K562 (cell line): Measurements from ENCODE around the gene CNTNAP4. TPM values are rescaled to one million over a fixed set of nuclear protein-coding genes. Genes with fewer than 3 reads are reported as not detected.

Source experiments
- ATAC-seq: fragments of 200-7000 bp; cut with Tn5 transposase; 3 replicates; pipeline ENCODE4 v1.9.1; 2020; ENCODE audit warnings: moderate library complexity
- BruUV-seq: library from RNA; stranded (reverse); fragments of 400-500 nt; replicated peaks from 2 replicates; lab custom pipeline; 2021; lab: Mats Ljungman, UMichigan
- CTCF ChIA-PET: fragments of 300-600 bp; formaldehyde crosslinking; extraction: SDS; loops from one replicate; lab custom pipeline; 2021; ENCODE audit warnings: low intra/inter-chr PET ratio; lab: Yijun Ruan, JAX
- POLR2A ChIA-PET: fragments of 300-600, 350-650 bp; sonication (Branson Sonifier 250); formaldehyde crosslinking; extraction: SDS; loops from one replicate; lab custom pipeline; 2021; ENCODE audit warnings: antibody characterized with exemption, inconsistent platforms; lab: Yijun Ruan, JAX
- DNase-seq, 4 experiments: peaks; one replicate each; pipeline versions ENCODE4 v3.0.0 to v3.0.0-alpha.2; 2011 to 2018; ENCODE audit warnings: low spot score in 3 of 4, mixed read lengths in 3 of 4; ENCODE audit errors: extremely low read depth in 1 of 4
- FAIRE-seq: peaks from 2 replicates; lab custom pipeline; 2011; peaks lifted over from hg19 to GRCh38; lab: Jason Lieb, UNC
- H2AFZ ChIP-seq: 2 replicates; pipeline ENCODE4 v1.6.0; 2011; ENCODE audit warnings: low read depth, low read length, control low read depth, inconsistent platforms
- H3K27ac ChIP-seq: fragments of 200-600 bp; 3 replicates; pipeline ENCODE4 v1.8.0; 2011; ENCODE audit warnings: low read depth, mild to moderate bottlenecking, control low read depth, inconsistent platforms, low read length, moderate library complexity, mixed read lengths; ENCODE audit errors: extremely low read depth
- H3K27me3 ChIP-seq, 2 experiments: fragments of 300-600 bp in 1 of 2; 2 replicates in 1 of 2; 3 replicates in 1 of 2; pipeline versions ENCODE4 v1.6.0 to v1.8.0; 2011; ENCODE audit warnings: inconsistent platforms in 2 of 2, low read length in 2 of 2, mild to moderate bottlenecking in 1 of 2, mixed read lengths in 1 of 2, moderate library complexity in 1 of 2; ENCODE audit not compliant: control insufficient read depth in 2 of 2, insufficient read depth in 2 of 2
- H3K36me3 ChIP-seq: fragments of 300-600 bp; 3 replicates; pipeline ENCODE4 v1.8.0; 2011; ENCODE audit warnings: mild to moderate bottlenecking, low read length, inconsistent platforms; ENCODE audit not compliant: control insufficient read depth, insufficient read depth
- H3K4me1 ChIP-seq, 2 experiments: fragments of 200-600 bp in 1 of 2; replicated peaks in 1 of 2; 2 replicates in 1 of 2; 3 replicates in 1 of 2; pipeline versions ENCODE4 v1.5.1 to v1.8.0; 2011; ENCODE audit warnings: inconsistent platforms in 2 of 2, low read length in 2 of 2, mild to moderate bottlenecking in 1 of 2, mixed read lengths in 1 of 2, moderate library complexity in 1 of 2; ENCODE audit not compliant: control insufficient read depth in 2 of 2, insufficient read depth in 2 of 2
- H3K4me2 ChIP-seq: 2 replicates; pipeline ENCODE4 v1.6.1; 2011; ENCODE audit warnings: low read length, control low read depth, inconsistent platforms, mixed read lengths; ENCODE audit not compliant: insufficient read depth
- H3K4me3 ChIP-seq: fragments of 200-600 bp; sonication (generic), shearing (Covaris generic); 2 replicates; pipeline ENCODE4 v1.5.1; 2016; ENCODE audit warnings: control low read depth, inconsistent platforms
- H3K79me2 ChIP-seq: fragments of 200-600 bp; 3 replicates; pipeline ENCODE4 v1.8.0; 2011; ENCODE audit warnings: low read length, inconsistent platforms; ENCODE audit not compliant: control insufficient read depth, insufficient read depth
- H3K9ac ChIP-seq, 2 experiments: 2 replicates each; pipeline versions ENCODE4 v1.6.0 to v1.6.1; 2011; ENCODE audit warnings: low read depth in 2 of 2, low read length in 2 of 2, control low read depth in 1 of 2, inconsistent platforms in 1 of 2, mild to moderate bottlenecking in 1 of 2, mixed read lengths in 1 of 2; ENCODE audit not compliant: insufficient read depth in 1 of 2
- H3K9me1 ChIP-seq: one replicate; pipeline ENCODE4 v1.6.0; 2011; ENCODE audit warnings: inconsistent platforms, mild to moderate bottlenecking, low read length, moderate library complexity; ENCODE audit not compliant: control insufficient read depth, insufficient read depth
- H3K9me3 ChIP-seq: replicated peaks from 2 replicates; pipeline ENCODE4 v1.5.1; 2011; ENCODE audit warnings: low read depth, low read length, inconsistent platforms; ENCODE audit not compliant: control insufficient read depth, insufficient read depth
- H4K20me1 ChIP-seq: replicated peaks from 2 replicates; pipeline ENCODE4 v1.6.1; 2011; ENCODE audit warnings: low read length, inconsistent platforms, mixed read lengths; ENCODE audit not compliant: control insufficient read depth, insufficient read depth
- BCL6 ChIP-seq: fragments of 250-450 bp; sonication (Bioruptor Pico); IDR thresholded peaks from 2 replicates; pipeline ENCODE4 v1.4.0; 2020
- POLR3G ChIP-seq: IDR thresholded peaks from 2 replicates; pipeline ENCODE4 v1.6.1; 2011; ENCODE audit not compliant: insufficient read length, insufficient replicate concordance; ENCODE audit errors: extremely low read depth
- RFX5 ChIP-seq: IDR thresholded peaks from 2 replicates; pipeline ENCODE4 v1.6.1; 2011; ENCODE audit warnings: low read depth, mild to moderate bottlenecking, improper control_type of control experiment, low read length
- RUNX1 ChIP-seq: sonication (generic); IDR thresholded peaks from 2 replicates; pipeline ENCODE4 v1.6.1; 2016; ENCODE audit warnings: antibody characterized with exemption, low read depth
- SMARCC2 ChIP-seq: fragments of 450-650 bp; IDR thresholded peaks from 2 replicates; pipeline ENCODE4 v1.6.1; 2017; ENCODE audit warnings: antibody characterized with exemption, moderate library complexity, mild to moderate bottlenecking, low read depth
- TCF7 ChIP-seq: sonication (generic); IDR thresholded peaks from 2 replicates; pipeline ENCODE4 v1.6.1; 2016; ENCODE audit warnings: antibody characterized with exemption, borderline replicate concordance
- ZFP30 ChIP-seq: fragments of 250-450 bp; sonication (Bioruptor Pico); IDR thresholded peaks from 2 replicates; pipeline ENCODE4 v1.8.0; 2022; ENCODE audit warnings: moderate library complexity, mild to moderate bottlenecking, inconsistent platforms, borderline replicate concordance
- ZNF778 ChIP-seq: fragments of 450-650 bp; formaldehyde crosslinking; IDR thresholded peaks from 2 replicates; pipeline ENCODE4 v1.4.0; 2020; ENCODE audit warnings: mild to moderate bottlenecking, moderate library complexity
- WGBS: fragments of 100-300 bp; shearing (Covaris generic); methylation state at CpG from one replicate; pipeline ENCODE4 v1.1.6; 2016; ENCODE audit warnings: low coverage, mixed read lengths; ENCODE audit not compliant: insufficient coverage; ENCODE audit errors: missing lambda C conversion rate; 5-methylcytosine and 5-hydroxymethylcytosine counted together
- in situ Hi-C: fragments of 300-500 bp; cut with MboI; formaldehyde crosslinking; loops from 4 replicates; pipeline ENCODE4 v1.15.0; 2018; ENCODE audit warnings: inconsistent platforms, mixed read lengths
- intact Hi-C: fragments of 100-400 bp; cut with micrococcal nuclease; formaldehyde crosslinking; loops from 2 replicates; pipeline ENCODE4 v1.14.2; 2022
- polyA plus RNA-seq, 8 experiments: library from polyadenylated mRNA; depleted of rRNA in 4 of 8; stranded (reverse) in 5 of 8; unstranded in 3 of 8; fragments of >200 nt; fragmentation: Nextera tagmentation in 2 of 8; fragmentation: Illumina TruSeq in 1 of 8; extraction: Ambion mirVana in 2 of 8; extraction: Trizol in 1 of 8; gene quantifications; 2 replicates each; pipeline versions ENCODE4 v1.2.1 to v1.2.3, GENCODE V29; 2011 to 2014; ENCODE audit warnings: inconsistent platforms in 1 of 8, missing spikeins in 1 of 8
- total RNA-seq, 7 experiments: library from RNA; depleted of rRNA in 6 of 7; stranded (reverse); fragments of >200 nt in 6 of 7; fragmentation: Illumina TruSeq in 2 of 7; extraction: Trizol in 2 of 7; gene quantifications; 2 replicates each; pipeline versions ENCODE4 v1.2.1 to v1.2.3, GENCODE V29; 2011 to 2021; ENCODE audit warnings: low replicate concordance in 1 of 7
- TF ChIP-seq, protein P1 (sequence below): fragments of 450-650 bp; formaldehyde crosslinking; IDR thresholded peaks from 2 replicates; pipeline ENCODE4 v1.4.0; 2022; ENCODE audit warnings: mild to moderate bottlenecking, moderate library complexity

CNTNAP4 gene
- total and polyA plus RNA-seq, 9 of the 15 experiments (the other 6 are each of a cell fraction or from before 2014, with no cell fraction given), result not detected

DNA sequence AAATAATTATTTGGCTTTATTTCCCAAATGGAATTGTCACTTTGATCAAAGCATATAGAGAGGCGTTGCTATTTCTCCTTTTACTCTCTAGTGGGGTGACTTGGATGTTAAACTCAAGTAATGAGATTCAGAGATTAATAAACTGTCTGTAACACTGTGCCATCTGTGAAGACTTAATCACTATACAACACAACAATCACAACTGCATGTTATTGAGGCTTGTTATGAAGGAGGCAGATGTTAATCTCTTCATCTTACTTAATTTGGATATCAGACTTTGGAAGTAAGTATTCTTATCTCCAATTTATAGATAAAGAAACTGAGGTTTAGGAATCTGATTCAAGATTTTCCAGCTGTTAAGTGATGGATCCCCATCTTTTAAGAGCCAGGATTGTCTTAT lies 132.5 kb downstream of the CNTNAP4 start:
- ATAC-seq, result no peak
- no peaks in the 10 kb centered on the region for H3K9me1 ChIP-seq
- WGBS, result 0% methylated on average over 1 of the region's 1 CpG
- no peak for DNase-seq
- H4K20me1 ChIP-seq, result no peaks in the 10 kb centered on the region
- no peaks in the 10 kb centered on the region for H3K79me2 ChIP-seq
- no peak overlapping the region for H3K4me2 ChIP-seq
- H2AFZ ChIP-seq, result no peak overlapping the region
- BruUV-seq, result no TSS peak
- in situ Hi-C loops, result no loop called here
- H3K4me1 ChIP-seq, result no peaks in the 10 kb centered on the region
- H3K9ac ChIP-seq, result no peak overlapping the region
- H3K9me3 ChIP-seq, result no peaks in the 10 kb centered on the region
- CTCF ChIA-PET, result no interaction called here
- H3K4me3 ChIP-seq, result no peak overlapping the region
- POLR2A ChIA-PET, result no interaction called here
- H3K27me3 ChIP-seq, result no peaks in the 10 kb centered on the region
- TF ChIP-seq RFX5, result no peak
- TF ChIP-seq ZNF778 (CRISPR knock-in tag), result no peak
- TF ChIP-seq, all 486 proteins: peak for 0
- Histone ChIP-seq H3K36me3 (no peaks in the 10 kb centered on the region), H3K27ac (no peak overlapping the region)
- intact Hi-C loops, result no loop called here
- no peak for FAIRE-seq

DNA sequence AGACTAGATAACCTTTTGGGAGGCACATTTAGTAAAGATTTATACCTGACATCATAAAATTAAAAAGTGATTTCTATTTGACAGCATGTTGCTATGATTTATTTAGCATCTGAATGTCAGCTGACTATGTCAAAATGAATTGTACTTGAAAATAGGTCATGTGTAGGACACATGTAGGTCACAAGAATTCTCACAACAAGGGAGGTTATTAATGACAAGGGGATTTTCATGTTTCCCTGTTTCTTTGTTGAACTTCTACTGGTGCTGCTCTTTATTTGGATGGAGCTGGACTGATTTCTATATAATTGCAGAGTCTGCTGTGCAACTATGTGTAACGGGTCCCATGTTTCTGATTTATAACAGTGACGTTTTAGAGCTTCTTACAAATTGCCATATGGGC lies 144.4 kb downstream of the CNTNAP4 start:
- ChIA-PET POLR2A (no interaction called here), CTCF (no interaction called here)
- H3K9ac ChIP-seq, result no peak overlapping the region
- no peaks in the 10 kb centered on the region for H3K9me1 ChIP-seq
- TF ChIP-seq BCL6 (no peak), TCF7 (no peak), ZFP30 (CRISPR knock-in tag) (no peak), POLR3G (no peak), SMARCC2 (no peak), RUNX1 (no peak)
- TF ChIP-seq, protein P1, sequence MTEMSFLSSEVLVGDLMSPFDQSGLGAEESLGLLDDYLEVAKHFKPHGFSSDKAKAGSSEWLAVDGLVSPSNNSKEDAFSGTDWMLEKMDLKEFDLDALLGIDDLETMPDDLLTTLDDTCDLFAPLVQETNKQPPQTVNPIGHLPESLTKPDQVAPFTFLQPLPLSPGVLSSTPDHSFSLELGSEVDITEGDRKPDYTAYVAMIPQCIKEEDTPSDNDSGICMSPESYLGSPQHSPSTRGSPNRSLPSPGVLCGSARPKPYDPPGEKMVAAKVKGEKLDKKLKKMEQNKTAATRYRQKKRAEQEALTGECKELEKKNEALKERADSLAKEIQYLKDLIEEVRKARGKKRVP (CRISPR knock-in tag), result no peak
- H3K27ac ChIP-seq, result no peak overlapping the region
- FAIRE-seq (no peak), ATAC-seq (no peak), DNase-seq (no peak)
- WGBS, result 0% methylated on average over 2 of the region's 2 CpGs
- in situ Hi-C loops, result no loop called here
- H4K20me1 ChIP-seq, result no peaks in the 10 kb centered on the region
- no peaks in the 10 kb centered on the region for H3K36me3 ChIP-seq
- no peak overlapping the region for H3K4me3 ChIP-seq
- no peaks in the 10 kb centered on the region for H3K9me3 ChIP-seq
- no peaks in the 10 kb centered on the region for H3K79me2 ChIP-seq
- H3K27me3 ChIP-seq, result no peaks in the 10 kb centered on the region
- BruUV-seq, result no TSS peak
- H2AFZ ChIP-seq, result no peak overlapping the region
- no peak overlapping the region for H3K4me2 ChIP-seq
- intact Hi-C loops, result no loop called here
- no peaks in the 10 kb centered on the region for H3K4me1 ChIP-seq
